GM19372 (cell line): ENCODE measurements around the gene SRRM1.
"Not testable (repeated sequence)": the region's sequence is repeated elsewhere in the genome, so short reads cannot be mapped to it uniquely, and the experiment has no call there.

Experiments
- ATAC-seq: cut with Tn5 transposase; IDR thresholded peaks from one replicate; pipeline ENCODE4 v1.9.1; 2021; ENCODE audit warnings: mild to moderate bottlenecking, low read depth, moderate library complexity; ENCODE audit not compliant: unreplicated experiment

The SRRM1 gene

DNA sequence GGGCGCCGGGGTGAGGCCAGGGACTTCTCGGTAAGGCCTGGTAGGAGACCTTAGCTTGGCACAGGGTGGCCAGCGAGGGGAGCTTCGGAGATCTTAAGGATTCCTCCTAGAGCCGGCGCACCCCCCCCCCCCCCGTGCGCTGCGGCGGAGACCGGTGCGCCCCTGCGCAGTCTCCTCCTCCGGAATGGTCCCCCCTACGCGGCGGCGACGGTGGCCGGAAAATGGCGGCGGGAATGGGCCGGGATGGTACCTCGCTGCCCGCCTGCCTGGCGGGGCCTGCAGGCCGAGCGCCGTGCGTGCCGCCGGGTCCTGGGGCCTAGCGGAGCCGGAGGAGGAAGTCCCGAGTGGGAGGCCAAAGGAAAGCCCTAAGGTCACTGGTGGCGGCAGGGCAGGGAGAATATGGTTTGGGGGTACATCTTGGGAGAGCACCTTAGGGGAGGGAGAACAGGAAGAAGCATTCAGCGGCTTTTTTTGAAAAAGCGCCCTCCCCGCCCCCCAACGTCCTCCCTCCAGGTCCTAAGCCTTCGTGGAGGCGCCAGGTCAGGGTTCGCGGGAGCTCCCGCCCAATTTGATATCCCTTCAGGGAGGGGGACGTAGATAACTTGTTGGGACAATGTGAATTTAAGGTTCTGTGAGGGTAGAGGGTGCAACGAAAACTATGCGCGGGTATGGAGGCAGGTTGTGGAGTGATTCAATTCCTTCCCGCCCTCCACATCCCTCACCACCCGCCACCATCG is 429 bp downstream of the SRRM1 start:
- peak; percentile 11 for ATAC-seq

DNA sequence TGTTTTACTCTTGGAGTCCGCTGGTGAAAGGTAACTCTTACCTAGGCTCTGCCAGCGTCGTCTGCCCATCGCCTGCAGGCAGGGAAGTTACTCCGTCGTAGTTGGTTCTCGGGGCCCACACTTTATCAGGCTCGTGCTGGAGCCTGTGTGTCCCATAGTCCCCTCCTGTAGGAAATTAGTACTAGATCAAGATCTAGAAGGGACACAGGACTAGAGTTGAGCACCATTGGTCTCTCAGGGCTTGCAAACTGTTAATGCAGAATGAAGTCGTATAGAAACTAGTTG is 940 bp downstream of the SRRM1 start:
- ATAC-seq: no peak

DNA sequence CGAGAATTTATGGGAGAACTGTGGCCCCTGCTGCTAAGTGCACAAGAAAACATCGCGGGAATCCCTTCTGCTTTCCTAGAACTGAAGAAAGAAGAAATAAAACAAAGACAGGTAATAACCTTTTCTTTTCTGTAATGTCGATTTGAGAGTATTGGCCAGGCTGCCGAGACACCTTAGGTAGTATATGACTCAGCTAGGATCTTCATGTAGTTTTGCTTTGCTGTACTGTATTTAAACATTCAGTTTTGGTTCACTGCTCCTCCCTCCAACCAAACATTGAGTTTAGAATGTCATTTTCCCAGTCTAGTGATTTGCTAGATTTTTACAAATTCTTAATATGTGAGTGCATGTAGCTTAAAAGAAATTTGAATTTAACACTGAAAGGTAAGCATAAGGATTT is 5.8 kb downstream of the SRRM1 start:
- no peak for ATAC-seq

DNA sequence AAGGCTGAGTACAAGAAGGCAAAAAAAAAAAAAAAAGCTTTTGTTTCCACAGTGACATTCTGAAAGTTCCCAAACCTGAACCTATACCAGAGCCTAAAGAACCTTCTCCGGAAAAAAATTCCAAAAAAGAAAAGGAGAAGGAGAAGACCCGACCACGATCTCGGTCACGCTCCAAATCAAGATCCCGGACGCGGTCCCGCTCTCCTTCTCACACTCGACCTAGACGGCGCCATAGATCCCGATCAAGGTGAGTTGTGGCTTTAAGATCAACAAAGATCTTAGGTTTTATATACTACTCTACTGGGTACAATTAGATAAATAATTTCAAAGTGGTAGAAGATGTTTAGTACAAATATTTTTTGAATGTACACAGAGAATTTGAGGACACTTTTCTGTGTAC is 9.3 kb downstream of the SRRM1 start:
- ATAC-seq: no peak

DNA sequence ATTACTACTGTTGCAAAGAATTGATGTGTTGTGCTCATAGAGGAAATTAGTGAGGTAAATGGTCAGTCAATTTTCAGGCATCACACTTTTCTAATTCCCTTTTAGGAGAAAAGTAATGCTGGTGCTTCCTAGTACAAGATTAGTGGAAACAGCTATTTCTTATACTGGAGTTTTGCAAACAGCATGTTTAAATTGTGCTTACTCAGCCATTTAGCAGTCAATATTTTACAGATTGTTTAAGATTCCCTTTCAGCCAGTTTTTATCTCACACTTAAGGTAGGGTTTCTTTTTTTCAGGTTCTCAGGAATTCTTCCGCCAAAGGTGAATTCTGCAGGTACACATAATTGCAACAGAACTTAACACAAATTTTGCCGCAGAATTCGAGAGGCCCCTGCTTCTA is 10.9 kb downstream of the SRRM1 start:
- no peak for ATAC-seq

DNA sequence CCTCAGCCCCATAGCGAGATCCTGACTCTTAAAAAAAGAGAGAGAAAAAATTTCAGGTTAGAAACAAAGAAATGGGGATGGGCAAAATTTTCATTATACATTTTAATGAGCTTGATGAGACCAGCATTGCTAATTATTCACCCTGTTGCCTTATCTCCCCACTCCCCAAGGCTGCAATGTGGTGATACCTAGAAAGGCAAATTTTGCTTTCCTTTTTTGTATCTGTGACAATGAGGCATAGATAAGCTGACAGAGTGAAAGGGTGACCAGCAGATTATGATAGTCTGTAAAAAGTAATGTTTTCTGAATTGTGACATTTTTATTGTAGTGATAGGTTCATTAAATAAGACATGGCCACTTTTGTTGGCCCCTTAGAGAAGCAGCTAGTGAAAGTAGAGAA is 12.9 kb downstream of the SRRM1 start:
- ATAC-seq: no peak

DNA sequence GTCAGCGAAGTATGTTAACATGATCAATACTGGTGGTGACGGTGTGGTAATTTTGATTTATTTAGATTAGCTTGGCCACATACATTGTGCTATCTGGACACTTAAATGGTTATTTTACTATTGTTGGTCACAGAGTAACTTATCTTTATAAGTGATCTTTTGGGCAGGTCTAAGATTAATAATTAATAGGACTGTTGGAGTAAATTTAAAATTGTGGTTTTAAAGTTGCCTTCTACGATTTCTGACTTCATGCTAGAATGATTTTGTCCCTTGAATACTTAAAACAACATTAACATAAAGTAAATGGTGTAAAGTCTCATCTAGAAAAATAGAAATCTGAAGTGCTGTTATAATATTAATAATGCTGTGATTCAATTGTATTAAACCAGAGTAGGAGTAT is 14.7 kb downstream of the SRRM1 start:
- no peak for ATAC-seq

DNA sequence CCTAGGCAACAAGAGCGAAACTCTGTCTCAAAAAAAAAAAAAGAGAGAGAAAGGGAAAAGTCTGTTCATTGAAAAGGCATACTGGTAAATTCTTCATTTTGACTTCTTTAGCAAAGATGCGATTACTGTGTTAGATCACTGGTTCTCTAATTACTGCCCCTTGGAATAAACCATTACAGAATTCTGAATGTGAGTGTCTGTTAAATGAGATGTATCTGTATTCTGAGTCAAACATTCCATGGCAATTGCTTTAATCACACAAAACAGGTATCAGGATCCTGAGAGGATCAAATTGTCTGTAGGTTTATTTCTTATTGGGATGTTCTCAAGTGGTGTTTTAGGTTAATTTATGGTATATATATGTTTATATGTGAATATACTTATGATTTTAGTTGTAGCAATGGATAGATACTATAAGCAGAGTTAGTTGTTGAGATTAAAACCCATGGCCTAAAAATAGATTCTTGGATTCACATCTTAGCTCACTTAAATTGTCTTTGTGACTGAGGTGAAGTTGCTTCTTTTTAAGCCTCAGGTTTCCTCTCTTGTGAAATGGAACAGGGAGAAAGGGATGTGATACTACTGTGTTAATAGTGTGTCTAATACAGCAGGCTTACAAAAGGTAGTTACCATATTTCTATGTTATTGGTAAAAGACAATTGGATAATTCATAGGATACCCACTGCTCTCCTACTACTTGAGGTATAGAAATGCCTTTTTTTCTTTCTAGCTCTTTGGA is 16.2 kb downstream of the SRRM1 start:
- no peak for ATAC-seq

DNA sequence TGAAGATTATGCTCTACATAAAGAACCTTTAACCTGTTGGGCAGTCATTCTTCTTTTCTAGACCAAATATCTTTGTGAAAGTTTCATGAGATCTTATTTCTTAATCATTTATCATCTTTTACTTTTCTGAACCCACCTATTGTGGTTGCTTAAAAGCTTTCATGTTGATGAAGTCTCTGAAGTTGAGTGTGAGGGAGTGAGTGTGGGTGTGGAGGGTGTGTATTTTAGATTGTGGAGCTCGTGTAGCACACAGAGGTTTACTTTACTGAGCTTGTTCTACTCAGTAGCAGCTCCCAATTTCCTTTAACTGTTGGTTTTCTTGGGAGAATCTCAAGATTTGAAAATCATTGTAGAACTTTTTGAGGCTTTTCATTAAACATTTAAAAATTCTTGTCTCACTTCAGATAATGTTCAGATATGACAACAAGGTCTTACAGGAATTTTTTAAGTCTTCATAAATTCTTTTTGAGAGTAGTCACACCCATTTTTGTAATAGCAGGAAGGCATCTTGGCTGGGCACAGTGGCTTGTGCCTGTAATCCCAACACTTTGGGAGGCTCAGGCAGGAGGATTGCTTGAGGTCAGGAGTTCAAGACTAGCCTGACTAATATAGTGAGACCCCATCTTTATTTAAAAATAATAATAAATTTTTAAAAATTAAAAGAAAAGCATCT is 17.0 kb downstream of the SRRM1 start:
- no peak for ATAC-seq

DNA sequence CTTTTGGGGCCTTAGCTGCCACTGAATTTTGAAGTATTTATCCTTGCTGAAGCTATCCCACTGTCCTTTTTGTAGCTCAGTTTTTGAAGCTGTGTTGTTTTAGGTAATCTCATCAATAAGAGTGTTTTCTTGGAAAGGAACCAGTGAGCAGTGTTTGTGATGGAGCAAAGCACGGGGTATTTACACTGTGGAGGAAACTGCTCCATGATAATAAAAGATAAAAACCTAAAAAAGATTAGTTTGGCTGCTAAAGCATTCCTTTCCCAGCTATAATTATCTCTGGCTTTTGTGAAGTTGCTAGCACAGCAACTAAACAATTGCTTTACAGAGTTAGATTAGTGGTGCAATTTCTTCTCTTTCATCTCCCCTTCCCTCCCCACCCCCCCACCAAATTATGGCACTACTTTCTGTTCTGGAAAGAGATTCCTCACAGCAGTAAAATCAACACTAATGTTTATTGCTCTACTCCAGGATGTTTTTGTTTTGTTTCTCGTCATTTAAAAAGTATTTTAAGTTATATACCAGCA is 21.5 kb downstream of the SRRM1 start:
- no peak for ATAC-seq

DNA sequence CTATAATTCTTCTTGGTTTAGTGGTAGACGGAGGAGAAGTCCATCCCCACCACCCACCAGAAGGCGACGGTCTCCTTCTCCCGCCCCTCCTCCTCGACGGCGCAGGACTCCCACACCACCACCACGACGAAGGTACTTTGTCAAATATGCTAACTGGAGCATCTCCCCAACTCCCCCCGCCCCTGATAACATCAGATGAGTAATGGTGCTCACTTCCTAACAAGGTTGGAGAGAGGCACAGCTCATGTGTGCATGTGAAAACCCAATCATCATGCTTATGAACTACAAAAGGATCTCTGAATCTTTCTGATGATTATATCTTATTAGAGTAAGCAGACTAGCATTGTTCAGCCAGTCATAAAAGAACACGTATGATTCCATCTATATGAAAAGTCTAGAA is 23.7 kb downstream of the SRRM1 start:
- ATAC-seq: no peak

DNA sequence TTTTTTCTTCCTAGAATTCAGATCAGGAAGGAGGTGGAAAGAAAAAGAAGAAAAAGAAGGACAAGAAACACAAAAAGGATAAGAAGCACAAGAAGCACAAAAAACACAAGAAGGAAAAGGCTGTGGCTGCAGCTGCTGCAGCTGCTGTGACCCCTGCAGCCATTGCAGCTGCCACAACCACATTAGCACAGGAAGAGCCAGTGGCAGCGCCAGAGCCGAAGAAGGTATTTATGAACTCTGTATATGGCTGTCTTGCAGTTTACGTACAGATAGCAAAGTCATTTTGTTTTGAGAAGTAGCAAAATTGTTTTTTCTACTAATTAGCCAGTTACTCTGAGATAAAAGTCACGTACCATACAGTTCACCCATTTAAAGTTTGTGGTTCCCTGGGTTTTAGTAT is 28.3 kb downstream of the SRRM1 start:
- not testable (repeated sequence) for ATAC-seq

DNA sequence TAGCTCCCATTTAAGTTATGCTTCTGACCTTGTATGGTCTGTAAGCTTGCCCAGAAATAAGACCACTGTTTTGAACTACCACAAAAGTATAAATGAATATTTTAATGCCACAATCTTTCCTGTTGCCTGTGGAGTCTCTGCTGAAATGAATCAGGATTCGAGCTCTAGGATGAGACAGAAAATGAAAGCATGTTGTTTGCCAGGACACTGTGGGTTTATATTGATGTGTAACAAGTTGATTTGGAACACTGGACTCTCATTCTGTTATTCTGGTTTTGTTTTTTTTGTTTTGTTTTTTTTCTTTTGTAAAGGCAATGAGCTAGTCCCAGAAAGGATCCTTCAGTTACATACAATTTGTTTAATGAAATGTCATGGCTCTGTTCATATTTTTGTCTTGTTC is 29.6 kb downstream of the SRRM1 start:
- ATAC-seq: not testable (repeated sequence)

DNA sequence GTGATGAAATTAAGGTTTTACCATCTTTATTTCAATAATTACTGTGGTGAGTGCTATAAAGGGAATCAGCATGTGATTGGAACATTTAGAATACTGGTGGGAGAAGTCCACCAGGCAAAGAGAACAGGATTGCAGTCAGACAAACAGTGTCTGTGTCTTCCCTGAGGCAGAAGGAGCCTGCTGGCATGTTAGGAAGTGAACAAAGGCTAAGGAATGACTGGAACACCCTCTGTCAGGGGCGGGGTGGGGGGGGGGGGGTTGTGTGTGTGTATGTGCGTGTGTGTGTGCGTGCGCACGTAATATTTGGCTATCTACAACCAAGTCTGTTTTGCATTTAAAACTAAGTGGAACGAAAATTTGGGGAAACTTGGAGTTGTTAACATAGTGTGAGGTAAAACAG is 30.2 kb downstream of the SRRM1 start:
- ATAC-seq: no peak

DNA sequence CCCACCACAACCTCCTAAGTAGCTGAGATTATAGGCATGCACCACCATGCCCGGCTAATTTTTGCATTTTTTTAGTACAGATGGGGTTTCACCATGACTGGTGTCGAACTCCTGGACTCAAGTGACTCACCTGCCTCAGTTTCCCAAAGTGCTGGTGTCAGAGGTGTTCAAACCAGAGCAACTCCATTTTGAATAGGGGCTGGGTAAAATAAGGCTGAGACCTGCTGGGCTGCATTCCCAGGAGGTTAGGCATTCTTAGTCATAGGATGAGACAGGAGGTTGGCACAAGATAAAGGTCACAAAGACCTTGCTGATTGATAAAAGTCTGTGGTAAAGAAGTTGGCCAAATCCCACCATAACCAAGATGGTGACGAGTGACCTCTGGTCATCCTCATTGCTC is 35.3 kb downstream of the SRRM1 start:
- ATAC-seq: not testable (repeated sequence)

DNA sequence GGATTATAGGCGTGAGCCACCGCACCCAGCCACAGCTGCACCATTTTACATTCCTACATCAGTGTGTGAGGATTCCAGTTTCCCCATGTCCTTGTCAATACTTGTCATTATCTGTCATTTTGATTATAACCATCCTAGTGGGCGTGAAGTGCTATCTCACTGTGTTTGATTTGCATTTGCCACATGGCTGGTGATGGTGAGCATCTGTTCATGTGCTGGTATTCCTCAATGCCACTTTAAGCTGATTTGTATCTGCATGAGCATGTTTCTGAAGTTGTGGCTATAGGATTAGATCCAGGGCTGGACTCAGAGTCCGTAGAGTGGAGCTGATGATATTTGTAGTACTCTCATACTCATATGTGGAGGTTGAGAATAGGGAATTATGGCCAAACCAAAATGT is 36.6 kb downstream of the SRRM1 start:
- ATAC-seq: no peak

DNA sequence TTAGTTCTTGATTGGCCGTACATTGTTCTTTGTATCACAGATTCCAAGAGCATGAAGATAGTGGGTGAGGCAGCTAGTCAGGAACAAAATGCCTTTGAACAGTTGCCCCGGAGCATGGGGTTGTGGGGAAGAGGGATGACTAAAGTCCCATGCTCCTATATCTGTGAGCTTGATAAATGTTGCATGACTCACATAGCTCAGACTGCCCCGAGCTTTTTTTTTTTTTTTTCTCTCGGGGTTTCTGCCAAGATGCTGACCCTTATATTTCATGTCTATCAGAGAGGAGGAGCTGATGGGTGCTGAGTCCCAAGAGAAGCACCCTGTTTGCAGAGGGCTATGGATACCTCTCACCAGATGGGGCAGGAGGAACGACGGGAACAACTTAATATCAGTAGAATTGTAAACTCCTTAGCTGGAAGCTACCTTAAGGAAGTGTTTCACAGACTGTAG is 40.6 kb downstream of the SRRM1 start:
- no peak for ATAC-seq

DNA sequence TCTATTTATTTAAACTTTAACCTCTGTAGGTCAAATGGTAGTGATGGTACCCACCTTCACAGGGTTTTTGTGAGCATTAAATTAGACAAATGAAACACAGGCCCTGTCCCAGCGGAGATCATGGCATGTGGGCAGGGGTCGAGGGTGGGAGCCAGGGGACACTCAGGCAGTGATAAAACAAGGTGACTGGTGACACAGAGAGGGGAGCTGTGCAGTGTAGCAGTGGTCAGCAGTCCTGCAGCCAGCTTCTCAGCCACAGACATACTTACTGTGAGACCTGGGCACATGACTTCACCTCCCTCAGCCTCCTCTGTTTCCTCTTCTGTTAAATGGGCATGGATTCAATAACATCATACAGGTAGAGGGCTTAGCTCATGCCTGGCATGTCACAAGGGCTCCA is 44.9 kb downstream of the SRRM1 start:
- no peak for ATAC-seq

DNA sequence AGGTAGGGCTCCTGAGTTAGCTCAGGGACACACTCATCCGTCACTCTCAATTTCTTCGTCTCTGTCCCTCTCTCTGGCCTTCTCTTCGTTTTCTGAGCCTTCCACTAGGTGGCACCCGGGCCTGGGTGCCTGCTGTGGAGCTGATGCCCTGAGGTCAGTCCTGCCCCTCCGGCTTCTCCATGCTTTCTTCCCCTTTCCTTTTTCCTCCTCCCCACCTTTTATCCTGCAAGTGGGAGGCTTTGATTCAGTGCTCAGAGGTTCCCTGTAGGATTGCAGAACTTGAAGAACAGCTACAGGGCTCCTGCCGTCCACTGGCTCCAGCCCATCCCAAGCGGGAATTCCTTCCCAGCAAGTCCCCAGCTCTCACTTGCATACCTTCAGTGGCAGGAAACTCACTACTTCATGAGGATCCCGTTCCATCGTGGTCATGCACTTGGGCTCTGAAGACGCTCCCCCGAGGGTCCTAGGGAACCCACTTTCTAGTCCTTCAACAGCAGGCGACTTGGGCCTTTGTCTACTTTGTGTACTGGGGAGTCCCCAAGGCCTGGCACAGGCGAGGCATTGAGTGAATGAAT is 45.6 kb downstream of the SRRM1 start:
- no peak for ATAC-seq

DNA sequence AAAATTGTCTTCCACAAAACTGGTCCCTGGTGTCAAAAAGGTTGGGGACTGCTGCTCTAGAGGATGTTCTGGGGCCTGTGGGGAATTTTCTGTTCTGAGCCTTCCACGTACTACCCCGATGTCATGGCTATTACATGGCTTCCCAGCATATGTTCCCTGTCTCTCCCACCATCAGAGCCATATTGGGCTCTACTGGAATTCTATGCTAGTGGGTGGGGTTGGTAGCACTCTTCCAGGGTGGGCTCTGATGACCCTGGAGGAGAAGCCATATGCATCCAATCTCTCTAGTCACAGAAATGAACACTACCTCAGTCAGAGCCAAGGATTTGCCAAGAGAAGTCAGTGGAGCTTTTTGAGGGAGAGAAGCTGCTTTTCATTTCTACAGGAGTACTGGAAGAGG is 47.9 kb downstream of the SRRM1 start:
- no peak for ATAC-seq

DNA sequence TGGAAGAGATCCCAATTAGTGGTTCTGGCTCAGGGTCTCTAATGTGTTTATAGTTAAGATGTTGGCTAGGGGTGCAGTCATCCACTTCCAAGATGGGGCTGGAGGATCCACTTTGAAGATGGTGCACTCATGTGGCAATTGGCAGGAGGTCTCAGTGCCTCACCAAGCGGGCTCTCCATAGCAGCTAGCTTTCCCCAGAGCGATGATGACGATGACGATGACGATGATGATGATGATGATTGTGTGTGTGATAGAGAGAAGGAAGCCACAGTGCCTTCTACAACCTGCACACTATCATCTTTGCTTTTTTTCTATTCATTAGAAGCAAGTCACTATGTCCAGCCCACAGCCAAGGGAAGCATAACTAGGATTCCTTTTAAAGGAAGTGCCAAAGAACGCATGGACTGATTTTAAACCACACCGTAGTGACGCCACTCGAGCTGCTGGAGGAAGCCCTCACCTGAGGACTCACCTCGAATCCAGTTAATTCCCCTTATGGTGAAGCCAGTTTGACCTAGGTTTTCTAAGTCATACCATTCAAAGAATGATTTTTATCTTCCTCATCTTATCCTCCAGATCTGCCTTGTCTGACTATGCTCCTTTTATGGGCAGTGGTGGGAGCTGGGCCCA is 49.4 kb downstream of the SRRM1 start:
- ATAC-seq: no peak
